Activated B cell treated with CpG ODN at 0.5 μM for 24 hours (primary cell): ENCODE measurements around the gene MFRP. TPM values are rescaled to one million over a fixed set of nuclear protein-coding genes. Genes with fewer than 3 reads are reported as not detected.
A peak's percentile ranks its signal among the peaks of the same experiment; 100 is the strongest.

Experiments
- ATAC-seq: fragments of 200-7000 bp; cut with Tn5 transposase; one replicate; pipeline ENCODE4 v1.10.0; 2021; ENCODE audit warnings: low read depth, mild to moderate bottlenecking, moderate library complexity
- CTCF ChIA-PET: fragments of 350-600 bp; sonication (Branson Sonifier 250); formaldehyde crosslinking; loops from one replicate; lab custom pipeline; 2021; ENCODE audit warnings: antibody characterized with exemption; lab: Charles Lee
- POLR2A ChIA-PET: fragments of 350-600 bp; sonication (Branson Sonifier 250); formaldehyde crosslinking; loops from one replicate; lab custom pipeline; 2021; ENCODE audit warnings: antibody characterized with exemption; lab: Charles Lee
- DNase-seq: peaks from one replicate; pipeline ENCODE4 v3.0.0; 2022
- H3K27ac Mint-ChIP-seq: one replicate; pipeline ENCODE4 v1.8.0; 2020; ENCODE audit warnings: mixed read lengths
- H3K27me3 Mint-ChIP-seq: one replicate; pipeline ENCODE4 v1.8.0; 2021; ENCODE audit warnings: mixed read lengths
- H3K36me3 Mint-ChIP-seq: one replicate; pipeline ENCODE4 v1.8.0; 2021; ENCODE audit warnings: low read depth, mixed read lengths
- H3K4me1 Mint-ChIP-seq: one replicate; pipeline ENCODE4 v1.8.0; 2021; ENCODE audit warnings: mixed read lengths
- H3K4me3 Mint-ChIP-seq: one replicate; pipeline ENCODE4 v1.8.0; 2020; ENCODE audit warnings: mild to moderate bottlenecking, mixed read lengths
- H3K9me3 Mint-ChIP-seq: one replicate; pipeline ENCODE4 v1.8.0; 2020; ENCODE audit warnings: mixed read lengths
- CTCF ChIP-seq: fragments of 200-600 bp; IDR thresholded peaks from one replicate; pipeline ENCODE4 v1.8.0; 2022; ENCODE audit warnings: antibody characterized with exemption, mild to moderate bottlenecking
- intact Hi-C: fragments of 100-400 bp; cut with micrococcal nuclease; formaldehyde crosslinking; loops from one replicate; pipeline ENCODE4 v1.15.1; 2024
- total RNA-seq: library from RNA; stranded (reverse); gene quantifications from 2 replicates; pipeline ENCODE4 v1.2.3, GENCODE V29; 2022

MFRP gene
- total RNA-seq, 1 donor from 2014 or later: not detected

- Mint-ChIP-seq H3K9me3 (no peaks in the 10 kb centered on the region), H3K4me3 (no peak overlapping the region), H3K27me3 (peaks cover 7% of the 10 kb centered on the region), H3K4me1 (no peaks in the 10 kb centered on the region), H3K36me3 (no peaks in the 10 kb centered on the region), H3K27ac (no peak overlapping the region)
- DNase-seq (no peak), ATAC-seq (no peak)
- ChIA-PET POLR2A (no interaction called here), CTCF (interaction anchor here (1.4 to 3.4 kb wide), 2 partner anchors 14 to 20 kb away, joined by 3 to 18 read pairs; no protein-coding TSS in a partner anchor)
- intact Hi-C loops: no loop called here
- TF ChIP-seq CTCF: no peak
These were observed 29.1 kb upstream of the MFRP start for GRCh38 chr11:119375337-119376196.

- DNase-seq: no peak
- TF ChIP-seq CTCF: no peak
- Mint-ChIP-seq H3K4me1 (no peaks in the 10 kb centered on the region), H3K27ac (no peak overlapping the region), H3K36me3 (no peaks in the 10 kb centered on the region), H3K9me3 (no peaks in the 10 kb centered on the region), H3K27me3 (peaks cover 12% of the 10 kb centered on the region), H3K4me3 (no peak overlapping the region)
- ATAC-seq: no peak
- POLR2A ChIA-PET: no interaction called here
- intact Hi-C loops: loop anchor here (1.0 kb wide), 1 partner anchor 18 kb away; no protein-coding TSS in a partner anchor
- CTCF ChIA-PET: interaction anchor here (1.4 to 3.4 kb wide), 2 partner anchors 13 to 19 kb away, joined by 3 to 18 read pairs; no protein-coding TSS in a partner anchor
These were observed 28.3 kb upstream of the MFRP start for GRCh38 chr11:119374632-119375336.

DNA sequence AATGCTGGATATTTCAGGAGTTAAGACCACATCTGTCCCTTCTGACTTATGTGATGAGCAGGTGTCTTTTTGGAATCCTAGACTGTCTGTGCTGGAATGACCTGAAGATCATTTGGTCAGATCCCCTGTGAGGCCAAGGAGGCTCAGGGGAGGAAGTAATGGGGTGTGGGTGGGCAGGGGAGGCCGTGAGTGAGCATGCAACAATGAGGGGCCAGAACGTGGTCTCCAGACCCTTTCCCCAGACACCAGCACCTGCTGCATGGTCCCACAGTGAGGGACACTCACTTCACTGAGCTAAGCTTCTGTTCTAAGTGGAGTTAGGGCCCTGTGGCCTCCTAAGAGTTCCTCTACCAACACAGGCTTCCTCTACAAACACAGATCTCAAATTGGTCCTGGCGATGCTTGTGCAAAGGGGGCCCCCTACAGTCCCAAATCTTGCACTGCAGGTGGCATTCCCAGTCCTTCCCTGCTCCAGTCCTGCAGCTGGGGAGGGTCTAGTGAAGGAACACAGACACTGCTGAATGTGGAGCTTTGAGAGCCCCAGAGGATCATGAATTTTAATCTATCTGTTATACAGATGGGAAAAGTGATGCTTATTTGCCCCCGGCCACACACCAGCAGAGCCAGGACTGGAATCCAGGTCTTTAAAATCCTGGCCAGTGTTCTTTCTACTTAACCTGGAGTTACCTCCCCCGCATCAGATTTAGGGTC lies 27.6 kb upstream of the MFRP start:
- H3K27ac Mint-ChIP-seq: no peak overlapping the region
- no peaks in the 10 kb centered on the region for H3K4me1 Mint-ChIP-seq
- ATAC-seq: peak; percentile 50
- H3K36me3 Mint-ChIP-seq: no peaks in the 10 kb centered on the region
- no peaks in the 10 kb centered on the region for H3K9me3 Mint-ChIP-seq
- H3K4me3 Mint-ChIP-seq: no peak overlapping the region
- TF ChIP-seq CTCF: no peak
- peaks cover 12% of the 10 kb centered on the region for H3K27me3 Mint-ChIP-seq
- CTCF ChIA-PET: interaction anchor here (3.4 kb wide), 1 partner anchor 18 kb away, joined by 18 read pairs; no protein-coding TSS in a partner anchor
- POLR2A ChIA-PET: no interaction called here
- DNase-seq: no peak
- intact Hi-C loops: loop anchor here (1.0 kb wide), 1 partner anchor 18 kb away; no protein-coding TSS in a partner anchor

DNA sequence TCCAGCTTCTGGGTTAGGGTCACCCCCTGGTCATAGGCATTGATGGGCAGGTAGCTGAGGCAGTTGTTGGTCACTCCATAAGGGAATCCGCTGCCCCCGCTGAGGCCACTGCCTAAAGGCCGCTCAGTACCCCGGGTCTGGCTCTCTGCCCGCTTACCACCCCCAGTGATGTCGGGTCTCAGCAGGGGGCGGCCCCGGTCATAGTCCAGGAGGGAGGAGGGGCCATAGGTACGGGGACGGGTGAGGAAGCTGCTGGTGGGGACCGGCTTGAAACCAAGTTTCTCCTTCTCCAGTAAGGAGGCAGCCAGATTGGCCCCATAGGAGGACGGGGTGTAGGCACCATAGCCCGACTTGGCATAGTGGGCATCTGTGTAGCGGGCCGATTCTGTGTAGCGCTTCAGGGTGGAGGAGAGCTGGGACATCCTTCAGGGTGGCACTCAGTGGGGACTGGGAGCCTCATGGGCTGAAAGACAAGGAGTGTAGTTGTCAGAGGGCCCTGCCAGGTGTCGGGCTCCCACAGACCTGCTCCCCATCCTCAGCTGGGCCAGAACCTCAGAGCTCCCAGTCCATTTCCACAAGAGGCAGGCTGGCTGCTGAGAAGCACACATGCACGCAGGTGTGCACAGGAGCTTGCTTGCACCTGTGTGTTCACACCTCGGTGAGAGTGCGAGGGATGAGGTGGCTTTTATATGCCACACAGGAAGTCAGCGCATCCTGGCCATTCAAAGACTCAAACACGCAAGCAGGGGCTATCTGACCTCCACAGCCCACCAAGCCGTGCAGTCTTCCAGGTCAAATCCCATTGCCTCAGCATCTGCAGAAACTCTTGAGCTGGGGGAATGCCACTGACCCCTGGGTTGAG lies 26.8 kb upstream of the MFRP start:
- Mint-ChIP-seq H3K9me3 (no peaks in the 10 kb centered on the region), H3K27me3 (peaks cover 12% of the 10 kb centered on the region), H3K4me3 (no peak overlapping the region), H3K27ac (no peak overlapping the region), H3K4me1 (no peaks in the 10 kb centered on the region), H3K36me3 (no peaks in the 10 kb centered on the region)
- no peak for TF ChIP-seq CTCF
- intact Hi-C loops: no loop called here
- ChIA-PET POLR2A (no interaction called here), CTCF (interaction anchor here (1.0 to 3.4 kb wide), 3 partner anchors 8 to 17 kb away, joined by 3 to 18 read pairs (median 3); partner anchors contain the start of gene USP2)
- ATAC-seq (no peak), DNase-seq (no peak)
